Fibroblast of mammary gland (primary cell): ENCODE measurements around the gene HIP1.

ENCODE experiments used
- DNase-seq: peaks from one replicate; pipeline ENCODE4 v3.0.0-alpha.2; 2010; ENCODE audit warnings: low read depth
- H3K4me3 ChIP-seq: 2 replicates; pipeline ENCODE4 v1.5.1; 2011; ENCODE audit warnings: low read depth, mild to moderate bottlenecking, low read length, moderate library complexity; ENCODE audit not compliant: control insufficient read depth
- TF ChIP-seq, protein P1 (sequence below): conservative IDR thresholded peaks from 2 replicates; pipeline ENCODE4 v1.5.1; 2011; ENCODE audit warnings: low read depth, low read length, inconsistent platforms; ENCODE audit not compliant: control insufficient read depth, insufficient read depth

The HIP1 gene

DNA sequence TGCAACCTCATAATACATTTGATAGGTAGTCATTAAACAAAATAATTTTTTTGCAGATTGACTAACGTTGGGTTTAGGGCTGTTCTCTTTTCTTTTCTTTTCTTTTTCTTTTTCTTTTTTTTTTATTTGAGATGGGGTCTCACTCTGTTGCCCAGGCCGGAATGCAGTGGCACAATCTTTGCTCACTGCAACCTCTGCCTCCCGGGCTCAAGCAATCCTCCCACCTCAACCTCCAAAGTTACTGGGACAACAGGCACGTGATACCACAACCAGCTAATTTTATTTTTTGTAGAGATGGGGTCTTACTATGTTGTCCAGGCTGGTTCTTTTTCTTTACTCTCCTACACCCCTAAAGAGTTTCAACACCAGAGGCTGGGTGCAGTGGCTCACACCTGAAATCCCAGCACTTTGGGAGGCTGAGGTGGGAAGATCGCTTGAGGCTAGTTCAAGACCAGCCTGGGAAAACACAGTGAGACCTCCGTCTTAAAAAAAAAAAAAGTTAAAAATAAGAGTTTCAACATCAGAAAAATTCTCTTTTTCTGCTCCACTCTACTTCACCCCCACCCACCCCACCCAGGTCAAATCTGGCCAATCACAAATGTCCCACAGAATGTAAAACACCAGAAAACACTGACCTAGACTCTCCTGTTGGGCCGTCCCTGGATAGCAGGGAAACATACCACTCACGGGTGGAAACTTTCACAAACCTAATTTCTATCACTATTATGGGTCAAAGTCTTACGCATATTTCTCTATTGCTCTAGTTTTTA lies 3.0 kb downstream of the HIP1 start:
- no peak for DNase-seq
- H3K4me3 ChIP-seq = no peak overlapping the region
- TF ChIP-seq, protein P1, sequence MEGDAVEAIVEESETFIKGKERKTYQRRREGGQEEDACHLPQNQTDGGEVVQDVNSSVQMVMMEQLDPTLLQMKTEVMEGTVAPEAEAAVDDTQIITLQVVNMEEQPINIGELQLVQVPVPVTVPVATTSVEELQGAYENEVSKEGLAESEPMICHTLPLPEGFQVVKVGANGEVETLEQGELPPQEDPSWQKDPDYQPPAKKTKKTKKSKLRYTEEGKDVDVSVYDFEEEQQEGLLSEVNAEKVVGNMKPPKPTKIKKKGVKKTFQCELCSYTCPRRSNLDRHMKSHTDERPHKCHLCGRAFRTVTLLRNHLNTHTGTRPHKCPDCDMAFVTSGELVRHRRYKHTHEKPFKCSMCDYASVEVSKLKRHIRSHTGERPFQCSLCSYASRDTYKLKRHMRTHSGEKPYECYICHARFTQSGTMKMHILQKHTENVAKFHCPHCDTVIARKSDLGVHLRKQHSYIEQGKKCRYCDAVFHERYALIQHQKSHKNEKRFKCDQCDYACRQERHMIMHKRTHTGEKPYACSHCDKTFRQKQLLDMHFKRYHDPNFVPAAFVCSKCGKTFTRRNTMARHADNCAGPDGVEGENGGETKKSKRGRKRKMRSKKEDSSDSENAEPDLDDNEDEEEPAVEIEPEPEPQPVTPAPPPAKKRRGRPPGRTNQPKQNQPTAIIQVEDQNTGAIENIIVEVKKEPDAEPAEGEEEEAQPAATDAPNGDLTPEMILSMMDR = no peak

DNA sequence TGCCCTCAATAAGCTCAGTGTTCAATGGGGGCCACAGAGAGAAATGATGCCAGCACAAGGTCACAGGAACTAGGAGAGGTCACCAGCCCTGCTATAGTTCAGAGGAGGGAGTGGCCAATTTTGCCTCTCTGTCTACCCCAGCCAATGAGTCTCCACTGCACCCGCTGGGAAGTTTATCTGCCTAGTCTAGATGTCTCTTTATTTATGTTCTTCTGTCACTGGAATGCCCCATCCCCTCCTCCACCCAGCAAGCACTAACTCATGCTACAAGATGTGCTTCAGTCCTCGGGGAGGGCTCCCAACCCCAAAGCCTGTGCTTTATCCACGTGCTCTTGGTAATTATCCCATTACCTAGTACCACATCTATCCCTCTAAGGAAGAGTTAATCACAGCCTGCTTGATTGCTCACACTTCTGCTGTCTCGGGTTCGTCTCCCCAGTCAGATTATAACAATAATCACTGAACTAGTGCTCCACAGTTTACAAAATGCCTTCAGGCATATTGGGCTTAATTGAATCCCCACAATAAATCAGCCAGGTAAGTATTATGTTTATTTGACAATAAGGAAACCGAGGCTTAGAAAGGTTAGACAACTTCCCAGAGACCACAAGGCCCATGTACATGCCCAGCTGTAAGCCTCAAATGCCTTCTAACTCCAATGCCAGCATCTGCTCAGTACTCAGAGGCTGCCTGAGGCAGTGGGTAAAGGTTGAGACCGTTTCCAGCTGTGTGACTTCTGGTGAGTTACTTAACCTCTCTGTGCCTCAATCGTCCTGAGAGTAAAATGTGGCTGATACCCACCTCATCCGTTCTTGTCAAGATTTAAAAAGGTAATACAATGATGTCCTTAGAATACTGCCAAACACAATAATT lies 3.9 kb downstream of the HIP1 start:
- DNase-seq = peak; percentile 63
- no peak overlapping the region for H3K4me3 ChIP-seq
- TF ChIP-seq, protein P1 = no peak

DNA sequence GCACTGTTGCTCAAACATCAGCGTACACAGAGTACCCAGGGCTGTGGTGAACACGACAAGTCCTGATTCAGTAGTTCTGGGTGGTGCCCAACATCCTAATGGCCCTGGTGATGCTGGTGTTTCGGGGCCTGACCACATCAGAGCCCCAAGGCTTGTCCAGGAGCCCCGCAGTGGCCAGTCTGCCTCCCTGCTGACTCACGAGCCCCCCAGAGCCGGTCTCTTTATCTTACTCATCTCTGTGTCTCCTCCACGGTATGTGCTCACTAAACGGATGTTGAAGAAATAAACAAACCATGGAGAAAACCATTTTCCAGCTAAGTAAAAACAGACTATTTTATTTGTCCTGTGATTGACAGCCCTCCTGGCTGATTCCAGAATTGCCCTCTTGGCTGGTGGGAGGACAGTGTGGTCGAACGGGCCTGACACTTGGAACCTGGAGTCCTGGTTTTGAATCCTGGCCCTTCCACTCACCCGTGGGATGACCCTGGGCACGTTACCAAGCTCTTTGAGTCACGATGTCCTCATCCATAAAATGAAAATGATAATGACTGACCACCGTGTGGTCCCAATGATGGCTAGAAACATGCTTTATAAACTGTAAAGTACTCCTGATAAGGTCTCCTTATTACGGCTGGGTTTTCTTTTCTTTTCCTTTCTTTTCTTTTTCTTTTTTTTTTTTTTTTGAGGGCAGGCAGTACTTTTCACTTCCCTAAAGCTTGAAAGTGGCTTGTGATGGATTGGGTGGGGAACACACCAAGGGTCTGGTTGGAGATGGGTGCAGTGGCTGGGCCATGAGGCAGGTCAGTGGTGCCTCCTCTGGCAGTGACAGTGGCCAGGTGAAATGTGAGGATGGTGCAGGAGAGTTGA lies 5.7 kb downstream of the HIP1 start:
- DNase-seq = peak; percentile 96
- TF ChIP-seq, protein P1 = no peak
- peak overlapping the region; percentile 22 for H3K4me3 ChIP-seq

DNA sequence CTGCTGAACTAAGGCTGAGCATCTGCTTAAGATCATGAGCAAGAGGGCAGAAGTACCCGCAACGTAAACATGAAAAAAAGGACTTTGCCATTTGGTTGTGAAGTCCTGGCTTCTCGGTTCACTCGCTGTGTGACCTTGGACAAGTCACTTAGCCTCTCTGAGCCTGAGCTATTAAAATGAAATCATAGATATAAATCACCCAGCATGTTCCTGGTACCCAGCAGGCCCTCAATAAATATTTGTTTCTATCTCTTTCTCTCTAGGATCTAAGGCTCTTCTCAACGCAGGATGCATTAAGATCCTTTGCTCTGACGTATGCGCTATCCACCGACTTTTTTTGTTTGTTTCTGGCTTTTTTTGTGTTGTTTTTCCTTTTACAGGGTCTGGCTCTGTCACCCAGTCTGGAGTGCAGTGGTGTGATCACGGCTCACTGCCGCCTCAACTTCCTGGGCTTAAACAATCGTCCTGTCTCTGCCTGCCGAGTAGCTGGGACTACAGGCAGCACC lies 6.7 kb downstream of the HIP1 start:
- TF ChIP-seq, protein P1 = no peak
- no peak for DNase-seq

DNA sequence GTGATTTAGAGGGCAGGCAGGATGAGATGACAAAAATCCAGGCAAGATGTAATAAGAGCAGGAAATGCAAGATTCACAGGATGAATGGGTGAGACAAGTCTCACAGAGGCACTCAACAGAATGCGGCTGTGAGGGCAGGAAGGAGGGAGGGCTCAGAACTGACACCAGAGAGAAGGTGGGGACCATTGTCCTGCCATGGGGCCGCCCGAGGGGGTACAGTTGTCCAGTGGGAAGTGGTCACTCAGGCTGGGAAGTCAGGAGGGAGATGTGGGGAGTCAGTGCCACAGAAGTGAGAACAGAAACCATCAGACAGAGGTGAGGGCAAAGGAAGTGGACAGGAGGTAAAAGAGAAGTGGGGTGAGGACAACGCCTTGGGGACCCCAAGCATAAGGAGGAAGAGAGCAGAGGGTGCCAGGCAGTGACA lies 8.9 kb downstream of the HIP1 start:
- no peak for DNase-seq
- TF ChIP-seq, protein P1 = no peak
- no peak overlapping the region for H3K4me3 ChIP-seq

More for the DNA sequence above, 6.7 kb downstream of the HIP1 start:
- H3K4me3 ChIP-seq = no peak overlapping the region
